Erythroblast (primary cell): ENCODE data around the gene LPO.

Experiments
- DNase-seq, 2 experiments: peaks; one replicate each; lab custom pipeline; 2025; lab: John Stamatoyannopoulos, UW
- GATA1 ChIP-seq: IDR thresholded peaks from 2 replicates; pipeline ENCODE4 v1.6.1; 2011; ENCODE audit warnings: low read depth, mild to moderate bottlenecking, control low read depth, low read length, moderate library complexity
- POLR2A ChIP-seq: IDR thresholded peaks from 2 replicates; pipeline ENCODE4 v1.6.1; 2011; ENCODE audit warnings: mild to moderate bottlenecking, low read length

Gene LPO

GRCh38 chr17:58210922-58211321, 27.5 kb upstream of the LPO start:
- peak in 1 of 2 experiments; percentile 17 for DNase-seq
- TF ChIP-seq POLR2A: no peak
- no peak for TF ChIP-seq GATA1

DNA sequence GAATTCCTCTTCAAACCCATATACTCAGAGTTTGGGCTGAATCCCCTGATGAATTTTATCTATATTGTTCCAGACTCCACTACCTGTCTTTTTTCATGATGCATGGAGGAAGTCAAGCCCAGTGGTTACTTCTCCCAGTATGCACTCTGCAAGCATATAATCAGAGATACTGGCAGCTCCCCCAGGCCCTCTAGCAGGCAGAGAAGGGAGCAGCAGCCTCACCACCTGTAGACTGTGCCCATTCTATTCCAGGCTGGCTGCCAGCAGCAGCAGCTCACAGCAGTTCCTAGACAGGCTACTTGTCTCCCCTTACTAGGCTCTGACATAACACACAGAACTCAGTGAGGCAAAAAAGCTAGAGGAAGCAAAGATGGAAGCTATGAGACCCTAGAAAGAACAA, 22.7 kb upstream of the LPO start:
- DNase-seq: peak; percentile 22 to 28
- TF ChIP-seq POLR2A (no peak), GATA1 (no peak)

GRCh38 chr17:58217766-58218165, 20.6 kb upstream of the LPO start:
- DNase-seq: peak; percentile 11 to 52
- no peak for TF ChIP-seq GATA1
- no peak for TF ChIP-seq POLR2A

- TF ChIP-seq GATA1 (no peak), POLR2A (peak; percentile 91)
- peak; percentile 97 for DNase-seq
These were observed 19.2 kb upstream of the LPO start, which contains the start of gene MKS1 for GRCh38 chr17:58219007-58219788. Gene MKS1 (minus strand): TSS chr17:58219255. CDS start chr17:58219230, 25 bp downstream.

GRCh38 chr17:58219789-58220183, 18.6 kb upstream of the LPO start:
- peak in 1 of 2 experiments; percentile 39 for DNase-seq
- TF ChIP-seq GATA1: no peak
- TF ChIP-seq POLR2A: no peak

- no peak for DNase-seq
- TF ChIP-seq GATA1 (no peak), POLR2A (no peak)
These were observed 14.1 kb upstream of the LPO start for GRCh38 chr17:58224315-58224714.

GRCh38 chr17:58227733-58228132, 10.7 kb upstream of the LPO start:
- TF ChIP-seq GATA1: no peak
- no peak for TF ChIP-seq POLR2A

DNA sequence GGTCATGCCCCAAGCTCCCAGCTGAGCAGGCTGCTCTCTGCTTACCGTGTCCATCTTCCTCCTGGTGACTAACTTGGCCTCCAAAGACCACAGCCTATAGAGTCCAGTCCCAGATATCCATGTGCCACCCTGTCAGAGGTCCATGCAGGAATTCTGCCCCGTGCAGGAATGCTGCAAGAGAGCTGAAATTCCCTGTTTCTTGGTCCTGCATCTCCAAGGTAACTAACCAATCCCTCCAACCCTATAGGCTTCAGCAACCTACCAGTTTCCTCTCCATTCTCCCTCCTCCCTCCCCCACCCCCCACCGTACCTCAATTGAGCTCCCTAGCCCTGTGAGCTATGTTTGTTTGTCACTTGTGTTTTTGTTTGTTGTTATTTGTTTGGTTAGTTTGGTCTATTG, 9.7 kb upstream of the LPO start:
- no peak for DNase-seq
- TF ChIP-seq GATA1: no peak
- no peak for TF ChIP-seq POLR2A

More at GRCh38 chr17:58227733-58228132, 10.7 kb upstream of the LPO start:
- no peak for DNase-seq

GRCh38 chr17:58229384-58229783, 9.0 kb upstream of the LPO start:
- TF ChIP-seq GATA1: no peak
- TF ChIP-seq POLR2A: no peak
- DNase-seq: no peak

GRCh38 chr17:58229881-58230280, 8.5 kb upstream of the LPO start:
- no peak for TF ChIP-seq POLR2A
- TF ChIP-seq GATA1: no peak
- DNase-seq: no peak

GRCh38 chr17:58231641-58232040, 6.7 kb upstream of the LPO start:
- no peak for DNase-seq
- no peak for TF ChIP-seq POLR2A
- TF ChIP-seq GATA1: no peak

- TF ChIP-seq GATA1 (no peak), POLR2A (no peak)
- DNase-seq: no peak
These were observed 5.7 kb upstream of the LPO start for GRCh38 chr17:58232707-58233156.

GRCh38 chr17:58233543-58233942, 4.8 kb upstream of the LPO start:
- DNase-seq: no peak
- TF ChIP-seq POLR2A: no peak
- TF ChIP-seq GATA1: no peak

DNA sequence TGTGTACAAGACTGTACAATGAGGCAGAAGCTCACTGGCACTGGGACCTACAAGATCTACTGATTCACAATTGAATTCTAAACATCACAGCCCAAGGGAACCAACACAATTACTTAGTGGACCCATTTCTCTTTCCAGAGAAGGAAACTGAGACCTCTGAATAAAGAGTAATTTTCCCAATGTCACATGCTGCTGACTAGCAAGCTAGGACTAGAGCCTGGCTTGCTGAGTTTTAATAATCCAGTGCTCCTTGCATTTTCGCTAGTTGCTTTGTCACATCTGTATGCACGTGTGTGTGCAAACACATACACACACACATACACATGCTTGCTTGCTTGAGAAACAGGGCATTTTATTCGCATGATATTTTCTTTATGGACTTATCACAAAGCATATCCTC, 3.9 kb upstream of the LPO start:
- DNase-seq: no peak
- TF ChIP-seq GATA1 (no peak), POLR2A (no peak)

DNA sequence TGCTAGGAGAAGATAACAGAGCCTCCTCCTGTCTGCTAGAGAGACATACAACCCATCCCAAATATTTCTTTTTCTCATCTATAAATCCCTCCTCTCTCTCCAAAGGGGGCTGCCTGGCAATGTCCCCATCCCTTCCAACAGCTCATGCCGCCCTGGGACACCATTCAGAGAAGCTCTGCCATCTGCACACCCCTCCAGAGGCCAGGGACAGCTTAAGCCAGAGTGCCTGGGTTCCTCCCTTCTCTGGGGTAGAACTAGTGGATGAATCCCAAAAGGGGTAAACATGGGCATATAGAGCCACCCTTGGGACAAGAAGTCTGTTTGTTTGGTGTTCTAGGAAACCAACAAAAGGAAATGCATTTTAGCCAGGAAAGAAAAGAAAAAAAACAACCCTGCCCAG, 2.6 kb upstream of the LPO start:
- DNase-seq: peak in 1 of 2 experiments; percentile 10
- no peak for TF ChIP-seq GATA1
